CD4-positive, alpha-beta T cell treated with Interleukin-15 for 4 hours (primary cell): ENCODE results near the gene TMC4.
A peak's percentile ranks its signal among the peaks of the same experiment; 100 is the strongest.

ENCODE experiments used
- DNase-seq: peaks from one replicate; pipeline ENCODE4 v3.0.0-alpha.2; 2020; ENCODE audit warnings: low spot score

TMC4 gene

GRCh38 chr19:54155694-54156093 lies 17.3 kb downstream of the TMC4 start:
- no peak for DNase-seq

DNA sequence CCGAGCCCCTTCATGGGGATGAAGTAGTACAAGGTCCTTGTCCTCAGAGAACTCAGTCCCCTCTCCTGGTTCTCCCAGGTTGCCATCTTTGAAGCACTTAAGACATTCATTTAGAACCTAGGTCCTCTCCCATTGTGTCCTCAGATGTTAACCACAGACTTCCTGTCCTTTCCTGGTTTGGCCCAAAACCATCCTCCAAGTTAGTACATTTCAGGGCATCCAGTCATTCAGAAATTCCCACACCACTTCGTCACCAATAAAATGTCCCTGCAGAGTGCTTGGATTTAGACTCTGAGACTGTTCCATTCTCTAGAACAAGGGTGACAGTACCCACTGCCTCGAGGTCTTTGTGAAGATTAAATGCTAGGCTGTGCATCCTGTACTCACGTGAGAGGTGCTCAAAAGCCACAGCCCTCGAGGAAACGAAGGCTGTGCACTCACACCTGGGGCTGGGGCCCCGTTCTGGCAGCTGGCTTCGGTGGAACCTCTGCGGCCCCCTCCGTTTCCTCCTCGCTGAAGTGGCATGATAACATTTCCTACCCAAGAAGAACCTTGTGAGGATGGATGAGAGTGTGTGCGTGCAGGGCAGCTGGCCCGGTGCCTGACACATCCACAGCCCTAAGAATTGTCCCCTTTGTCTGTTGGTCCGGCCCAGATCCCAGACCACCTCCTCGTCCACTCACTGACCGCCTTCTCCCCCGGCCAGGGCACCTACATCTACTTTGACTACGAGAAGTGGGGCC lies 18.2 kb downstream of the TMC4 start:
- no peak for DNase-seq

GRCh38 chr19:54153731-54154326 lies 19.1 kb downstream of the TMC4 start:
- DNase-seq: no peak

DNA sequence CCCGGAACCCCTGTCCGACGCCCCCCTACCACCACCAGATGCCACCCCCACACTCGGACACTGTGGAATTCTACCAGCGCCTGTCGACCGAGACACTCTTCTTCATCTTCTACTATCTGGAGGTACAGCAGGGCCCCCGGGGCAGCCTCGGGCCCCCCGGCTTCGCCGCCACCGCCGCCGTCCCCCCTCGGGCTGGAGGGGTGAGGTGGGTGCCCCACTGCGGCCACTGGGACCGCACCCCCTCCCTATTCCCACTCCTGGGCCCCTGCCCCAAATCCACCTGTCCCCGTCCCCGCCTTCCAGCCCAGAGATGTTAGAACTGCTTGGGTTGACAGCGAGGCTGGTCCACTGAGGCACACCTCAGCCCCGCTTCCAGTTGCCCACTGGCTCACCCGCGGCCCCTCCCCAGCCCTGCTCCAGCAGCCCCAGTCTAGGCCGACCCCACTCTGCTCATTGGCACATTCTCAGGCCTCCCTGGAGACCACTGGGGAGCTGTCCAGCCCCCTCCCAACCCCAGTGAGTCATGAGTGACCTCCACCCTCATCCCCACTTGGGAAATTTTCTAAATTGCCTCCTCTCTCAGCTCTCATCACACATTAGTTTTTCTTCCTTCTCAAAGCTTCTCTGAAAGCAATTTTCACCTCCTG lies 20.0 kb downstream of the TMC4 start:
- no peak for DNase-seq

DNA sequence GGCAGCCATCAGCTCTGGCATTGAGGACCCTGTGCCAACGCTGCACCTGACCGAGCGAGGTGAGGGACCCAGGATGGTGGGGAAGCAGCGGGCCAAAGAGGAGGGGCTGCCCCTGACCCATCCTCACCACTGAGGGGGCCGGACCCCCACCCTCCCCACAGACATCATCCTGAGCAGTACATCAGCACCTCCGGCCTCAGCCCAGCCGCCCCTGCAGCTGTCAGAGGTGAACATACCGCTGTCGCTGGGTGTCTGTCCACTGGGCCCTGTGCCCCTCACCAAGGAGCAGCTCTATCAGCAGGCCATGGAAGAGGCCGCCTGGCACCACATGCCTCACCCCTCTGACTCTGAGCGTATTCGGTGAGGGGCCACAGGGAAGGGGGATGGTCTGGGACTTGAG lies 20.7 kb downstream of the TMC4 start:
- DNase-seq: no peak

DNA sequence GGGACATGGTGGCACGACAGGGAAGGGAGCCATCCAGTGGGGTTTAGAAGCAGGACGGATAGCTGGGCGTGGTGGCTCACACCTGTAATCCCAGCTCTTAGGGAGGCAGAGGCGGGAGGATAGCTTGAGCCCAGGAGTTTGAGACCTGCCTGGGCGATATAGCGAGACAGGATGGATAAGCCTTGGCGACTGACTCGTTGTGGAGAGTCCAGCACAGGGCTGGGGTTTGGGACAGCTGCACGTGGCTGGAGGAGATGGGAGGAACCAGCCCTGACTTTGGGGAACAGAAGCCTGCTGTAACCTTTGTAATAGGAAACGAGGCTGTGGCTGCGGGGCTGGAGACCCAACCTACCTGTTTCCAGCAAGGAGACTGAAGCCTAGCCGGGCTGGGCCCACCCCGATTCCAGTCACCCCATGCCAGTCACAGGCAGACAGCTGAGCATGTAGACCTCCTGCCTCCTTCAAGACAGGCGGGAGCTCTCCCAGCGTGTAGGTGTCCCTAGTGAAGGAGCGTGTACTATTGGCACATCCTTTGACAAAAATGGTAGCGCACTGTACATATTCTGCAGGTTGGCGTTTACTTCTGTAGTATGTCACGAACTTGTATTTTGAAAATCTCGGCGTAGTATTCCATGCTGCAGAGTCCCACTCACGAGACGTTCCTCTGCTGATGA lies 21.5 kb downstream of the TMC4 start:
- no peak for DNase-seq

- no peak for DNase-seq
These were observed 23.7 kb downstream of the TMC4 start for GRCh38 chr19:54149021-54149812.

DNA sequence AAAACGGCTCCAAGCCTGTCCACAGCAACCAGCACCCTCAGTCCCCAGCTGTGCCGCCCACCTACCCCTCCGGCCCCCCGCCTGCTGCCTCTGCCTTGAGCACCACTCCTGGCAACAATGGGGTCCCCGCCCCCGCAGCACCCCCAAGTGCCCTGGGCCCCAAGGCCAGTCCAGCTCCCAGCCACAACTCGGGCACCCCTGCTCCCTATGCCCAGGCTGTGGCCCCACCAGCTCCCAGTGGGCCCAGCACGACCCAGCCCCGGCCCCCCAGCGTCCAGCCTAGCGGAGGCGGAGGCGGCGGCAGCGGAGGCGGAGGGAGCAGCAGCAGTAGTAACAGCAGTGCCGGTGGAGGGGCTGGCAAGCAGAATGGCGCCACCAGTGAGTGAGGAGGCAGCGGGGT lies 24.8 kb downstream of the TMC4 start:
- no peak for DNase-seq

DNA sequence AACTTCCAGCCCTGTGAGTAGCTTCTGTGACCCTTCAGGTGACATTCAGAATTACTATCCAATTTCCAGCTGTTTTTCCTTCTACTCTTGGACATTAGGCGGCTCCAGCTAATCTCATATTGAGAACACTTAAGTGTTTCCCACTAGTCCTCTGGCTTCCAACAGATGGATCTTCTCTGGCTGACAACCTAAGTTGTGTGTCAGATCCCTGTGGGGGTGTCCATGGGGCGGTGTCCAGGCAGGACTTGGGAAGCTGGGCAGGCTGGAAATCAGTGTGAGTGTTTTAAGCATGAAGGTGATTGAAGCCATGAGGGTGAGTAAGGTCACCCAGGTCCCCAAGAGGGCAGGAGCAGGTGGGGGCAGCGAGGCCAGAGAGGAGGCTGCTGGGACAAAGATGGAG lies 25.3 kb downstream of the TMC4 start:
- DNase-seq: no peak

GRCh38 chr19:54145541-54146158 lies 27.3 kb downstream of the TMC4 start:
- DNase-seq: no peak

DNA sequence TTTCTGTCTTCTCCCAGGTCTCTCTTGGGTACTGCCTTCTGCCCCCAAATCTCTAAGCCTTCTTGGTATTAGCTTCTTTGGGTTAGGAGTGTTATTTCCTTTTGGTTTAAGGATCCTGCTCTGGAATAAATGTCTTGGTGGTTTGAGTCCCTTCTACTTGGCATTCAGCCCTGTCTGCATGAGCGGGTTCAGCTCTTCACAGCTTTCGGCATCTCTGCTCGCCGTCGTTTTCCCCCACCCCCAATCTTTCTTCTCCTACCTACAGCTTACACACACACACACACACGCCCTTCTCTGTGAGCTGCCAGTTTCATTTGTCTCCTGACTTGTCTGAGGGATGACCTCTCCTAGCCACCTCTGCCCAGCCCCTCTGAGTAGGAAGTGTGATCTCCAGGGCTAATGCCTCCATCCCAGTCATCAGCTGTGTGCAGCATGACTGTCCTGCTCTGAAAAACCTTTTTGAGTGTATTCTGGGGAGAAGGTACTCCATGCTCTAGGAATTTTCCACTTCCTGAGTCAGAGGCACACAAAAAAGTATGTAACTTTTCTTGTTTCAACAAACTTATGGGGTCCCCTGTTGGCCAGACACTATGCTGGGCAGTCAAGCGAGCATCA lies 30.7 kb downstream of the TMC4 start:
- no peak for DNase-seq

DNA sequence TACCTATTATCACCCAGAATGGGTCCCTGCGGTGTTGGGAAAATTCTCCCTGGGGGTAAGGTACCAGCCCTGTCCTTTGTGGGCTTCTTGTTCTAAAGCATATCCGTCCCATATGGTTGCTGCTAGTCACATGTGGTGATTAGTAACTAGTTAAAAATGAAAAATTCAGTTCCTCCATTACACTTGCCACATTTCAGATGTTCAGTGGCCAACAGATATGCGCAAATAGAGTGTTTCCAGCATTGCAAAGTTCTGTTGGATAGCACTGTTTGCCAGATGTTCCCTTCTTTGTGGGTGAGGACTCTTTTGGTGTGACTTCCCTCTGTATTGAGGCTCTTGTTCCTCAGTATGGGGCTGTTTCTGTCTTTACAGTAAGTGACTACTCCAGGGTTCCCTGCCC lies 31.6 kb downstream of the TMC4 start:
- no peak for DNase-seq

- DNase-seq: no peak
These were observed 34.3 kb downstream of the TMC4 start for GRCh38 chr19:54138489-54139256.

DNA sequence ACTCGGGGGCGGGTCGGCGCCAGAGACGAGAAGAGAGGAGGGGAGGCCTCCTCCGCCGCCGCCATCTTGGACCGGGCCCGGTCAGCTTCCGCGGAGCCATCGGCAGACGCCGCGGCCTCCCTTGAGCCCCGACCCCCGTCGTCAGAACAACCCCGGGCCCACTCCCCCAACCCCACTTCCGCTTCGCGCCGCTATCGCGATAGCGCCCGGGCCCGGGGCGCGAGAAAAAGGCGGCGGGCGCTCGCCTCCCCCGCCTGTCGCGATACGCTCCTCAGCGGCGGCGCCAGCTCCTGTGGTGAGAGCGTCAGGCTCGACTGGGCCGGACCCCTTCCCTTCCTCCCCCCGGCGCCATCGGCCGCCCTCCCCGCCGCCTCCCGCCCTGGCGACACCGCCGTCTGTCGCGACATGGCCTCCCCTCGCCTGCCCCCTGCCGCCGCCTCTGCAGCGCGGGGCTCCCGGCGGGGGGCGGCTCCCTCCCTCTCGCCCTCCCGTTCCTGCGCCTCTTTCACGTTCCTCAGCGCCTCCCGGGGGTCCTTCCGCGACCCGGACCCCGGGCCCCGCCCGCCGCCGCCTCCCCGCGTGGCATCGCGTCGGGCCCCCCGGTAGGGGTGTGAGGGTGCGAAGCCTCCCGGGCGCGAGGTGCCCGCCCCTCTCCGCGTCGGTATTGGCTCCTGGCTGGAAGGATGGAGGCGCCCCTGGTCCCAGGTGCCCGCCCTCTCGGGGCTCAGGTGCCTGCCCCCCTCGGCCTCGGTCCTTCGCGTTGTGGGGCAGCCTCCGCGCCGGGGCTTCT lies 35.1 kb downstream of the TMC4 start, which contains the start of gene CNOT3:
TSS of gene CNOT3 (plus strand) at position 64 of the 790 bp plus-strand sequence. CDS start 5,217 bp downstream, outside the sequence.
- DNase-seq: peak; percentile 17

- DNase-seq: peak; percentile 100
These were observed 35.9 kb downstream of the TMC4 start for GRCh38 chr19:54136864-54137698.

GRCh38 chr19:54136086-54136863 lies 36.7 kb downstream of the TMC4 start:
- no peak for DNase-seq

DNA sequence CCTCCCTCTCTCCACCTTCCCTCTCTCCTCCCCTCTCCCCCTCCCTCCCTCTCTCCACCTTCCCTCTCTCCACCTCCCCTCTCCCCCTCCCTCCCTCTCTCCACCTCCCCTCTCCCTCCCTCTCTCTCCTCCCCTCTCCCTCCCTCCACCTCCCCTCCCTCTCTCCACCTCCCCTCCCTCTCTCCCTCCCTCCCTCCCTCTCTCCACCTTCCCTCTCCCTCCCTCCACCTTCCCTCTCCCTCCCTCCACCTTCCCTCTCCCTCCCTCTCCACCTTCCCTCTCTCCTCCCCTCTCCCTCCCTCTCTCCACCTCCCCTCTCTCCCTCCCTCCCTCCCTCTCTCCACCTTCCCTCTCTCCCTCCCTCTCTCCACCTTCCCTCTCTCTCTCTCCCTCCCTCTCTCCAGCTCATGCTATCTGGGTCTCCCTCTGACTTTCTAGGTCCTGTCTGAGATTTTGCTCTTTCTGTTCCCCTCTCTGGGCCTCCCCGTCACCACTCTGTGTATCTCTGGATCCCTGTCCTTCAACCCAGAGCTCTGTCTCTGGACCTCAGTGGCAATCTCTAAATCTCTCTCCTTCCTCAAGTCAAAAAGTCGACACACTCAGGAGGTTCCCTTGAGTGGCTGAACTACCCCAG lies 38.9 kb downstream of the TMC4 start:
- no peak for DNase-seq
